Fibroblast of mammary gland (primary cell): ENCODE results near the gene CREB3L4.
"Not testable (repeated sequence)": the region's sequence is repeated elsewhere in the genome, so short reads cannot be mapped to it uniquely, and the experiment has no call there.

Source experiments
- DNase-seq: peaks from one replicate; pipeline ENCODE4 v3.0.0-alpha.2; 2010; ENCODE audit warnings: low read depth
- H3K4me3 ChIP-seq: 2 replicates; pipeline ENCODE4 v1.5.1; 2011; ENCODE audit warnings: low read depth, mild to moderate bottlenecking, low read length, moderate library complexity; ENCODE audit not compliant: control insufficient read depth
- CTCF ChIP-seq: conservative IDR thresholded peaks from 2 replicates; pipeline ENCODE4 v1.5.1; 2011; ENCODE audit warnings: low read depth, low read length, inconsistent platforms; ENCODE audit not compliant: control insufficient read depth, insufficient read depth

CREB3L4 gene

DNA sequence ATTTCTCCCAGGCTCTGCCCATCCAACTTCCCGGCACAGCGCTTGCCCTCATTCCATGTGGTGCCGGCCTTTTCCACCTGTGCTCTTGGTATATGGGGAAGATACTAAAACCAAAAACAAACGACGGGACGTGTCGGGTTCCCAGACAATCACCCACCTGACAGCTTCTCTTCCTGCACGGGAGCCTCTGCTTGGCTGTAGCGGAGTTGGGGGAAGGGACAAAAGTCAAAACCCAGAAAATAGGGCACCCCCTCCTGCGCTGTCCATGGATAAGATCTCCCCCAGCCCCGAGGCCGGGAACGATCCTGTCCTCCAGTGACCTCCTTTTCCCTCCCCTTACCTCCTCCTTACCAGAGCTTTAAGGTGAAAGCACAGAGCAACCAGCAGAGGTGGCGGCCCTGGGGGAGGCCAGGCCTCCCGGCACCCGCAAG lies 9.1 kb downstream of the CREB3L4 start:
- H3K4me3 ChIP-seq: peak overlapping the region; percentile 95
- no peak for TF ChIP-seq CTCF

DNA sequence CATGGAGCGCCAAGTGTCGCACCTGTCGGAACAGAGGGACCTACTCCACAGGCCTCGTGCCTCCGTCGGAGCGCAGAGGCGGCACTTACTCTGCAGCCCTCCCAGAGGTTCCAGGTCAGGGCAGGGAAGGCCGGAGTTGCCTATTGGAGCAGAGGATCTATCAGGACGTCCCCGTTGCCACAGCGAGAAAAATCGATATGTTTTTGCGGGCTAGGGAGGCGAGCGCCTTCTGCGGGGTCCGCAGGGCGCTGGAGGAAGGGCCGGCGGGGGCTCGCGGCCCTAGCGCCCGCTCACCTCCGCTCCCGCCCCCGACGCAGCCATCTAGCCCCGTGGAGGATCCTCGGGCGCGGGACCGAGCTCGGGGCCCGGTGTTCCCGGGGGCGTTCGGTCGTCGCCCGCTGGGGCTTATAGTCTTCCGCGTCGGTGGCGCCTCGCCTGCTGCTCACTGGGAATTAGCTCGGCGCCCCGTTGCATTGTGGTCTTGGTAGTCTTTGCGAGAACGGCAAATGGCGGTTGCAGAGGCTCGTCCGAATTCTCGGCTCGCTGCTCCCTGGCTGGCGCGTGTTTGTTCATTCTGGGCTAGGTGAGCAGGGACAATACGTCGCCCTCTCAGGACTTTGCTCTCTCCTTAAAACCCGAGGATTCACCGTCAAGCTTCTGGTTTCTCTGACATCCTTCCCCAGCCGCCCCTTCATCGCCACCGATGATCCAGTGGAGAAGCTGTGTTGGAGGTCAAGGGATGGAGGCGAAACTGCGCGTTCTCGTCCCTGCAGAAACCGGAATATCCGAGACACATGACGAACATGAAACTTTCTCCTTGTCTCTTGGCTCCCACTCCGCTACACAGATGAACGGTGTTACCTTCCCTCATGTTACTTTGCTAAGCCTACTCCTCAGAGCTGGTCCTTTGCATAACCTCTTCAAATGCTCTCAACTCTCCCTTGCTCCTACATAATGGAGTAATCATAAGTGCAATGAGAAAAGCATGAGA lies 9.8 kb downstream of the CREB3L4 start, which contains the start of gene JTB:
JTB (minus strand) TSS at position 425 of the 991 bp plus-strand sequence; CDS start at position 3, 422 bp downstream.
- H3K4me3 ChIP-seq: peak within 1 kb of the TSS; percentile 95
- peak; percentile 78 for DNase-seq
- TF ChIP-seq CTCF: no peak

More for the DNA sequence above, 9.1 kb downstream of the CREB3L4 start:
- DNase-seq: no peak

DNA sequence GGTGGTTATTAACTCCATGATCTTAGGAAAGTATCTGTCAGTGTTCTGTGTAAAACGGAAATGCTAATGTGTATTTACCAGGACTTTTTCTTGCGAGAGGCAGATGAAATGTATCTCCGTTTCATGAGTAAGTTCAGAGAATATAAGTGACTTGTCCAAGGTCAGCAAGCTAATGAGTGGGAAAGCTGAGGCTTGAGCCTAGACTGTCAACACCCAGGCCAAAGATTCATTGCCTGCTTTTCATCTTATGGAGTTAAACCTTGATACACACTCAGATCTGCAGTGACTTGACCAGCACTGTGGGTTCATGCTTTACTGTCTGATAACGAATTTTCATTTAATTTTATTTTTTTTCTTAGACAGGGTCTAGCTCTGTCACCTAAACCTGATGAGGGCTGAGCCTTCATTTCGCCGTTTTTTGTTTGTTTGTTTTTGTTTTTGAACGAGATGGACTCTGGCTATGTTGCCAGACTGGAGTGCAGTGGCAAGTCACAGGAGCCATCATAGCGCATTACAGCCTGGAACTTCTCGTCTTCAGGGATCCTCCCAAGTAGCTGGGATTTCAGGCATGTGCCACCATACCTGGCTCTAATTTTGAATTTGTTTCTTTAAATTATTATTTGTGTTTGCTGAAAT lies 10.7 kb downstream of the CREB3L4 start:
- TF ChIP-seq CTCF: no peak
- DNase-seq: peak; percentile 36

DNA sequence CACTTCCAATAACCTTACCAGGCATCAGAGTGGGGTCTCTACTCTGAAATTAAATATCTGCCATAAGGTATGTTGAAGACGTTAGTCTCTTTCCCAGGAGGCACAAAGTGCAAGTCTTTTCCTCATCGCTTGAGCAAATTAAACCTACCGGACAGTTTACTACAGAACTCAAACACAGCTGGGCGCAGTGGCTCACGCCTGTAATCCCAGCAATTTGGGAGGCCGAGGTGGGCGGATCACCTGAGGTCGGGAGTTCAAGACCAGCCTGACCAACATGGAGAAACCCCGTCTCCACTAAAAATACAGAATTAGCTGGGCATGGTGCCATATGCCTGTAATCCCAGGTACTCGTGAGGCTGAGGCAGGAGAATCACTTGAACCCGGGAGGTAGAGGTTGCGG lies 11.4 kb downstream of the CREB3L4 start:
- DNase-seq, H3K4me3 ChIP-seq: not testable (repeated sequence)

More for the DNA sequence above, 10.7 kb downstream of the CREB3L4 start:
- H3K4me3 ChIP-seq: peak overlapping the region; percentile 95

DNA sequence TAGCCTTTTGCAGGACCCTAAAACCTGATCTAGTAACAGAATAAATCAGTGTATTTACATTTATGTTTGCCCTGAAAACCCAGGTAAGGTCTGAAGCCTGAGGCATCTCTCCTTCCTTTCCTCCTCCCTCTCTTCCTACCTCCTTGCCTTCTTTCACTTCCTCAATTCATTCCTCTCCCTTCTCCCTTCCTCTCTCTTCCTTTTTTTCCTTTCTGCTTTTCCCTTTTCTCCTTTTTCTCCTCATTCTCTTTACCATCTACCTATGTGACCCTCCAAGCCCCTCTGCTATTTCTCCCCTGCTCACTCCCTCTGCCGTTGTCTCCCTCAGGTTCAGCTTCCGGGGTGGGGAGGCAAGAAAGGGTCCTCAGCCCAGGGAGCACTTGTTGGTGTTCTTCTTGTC lies 14.0 kb downstream of the CREB3L4 start:
- DNase-seq, H3K4me3 ChIP-seq: not testable (repeated sequence)

DNA sequence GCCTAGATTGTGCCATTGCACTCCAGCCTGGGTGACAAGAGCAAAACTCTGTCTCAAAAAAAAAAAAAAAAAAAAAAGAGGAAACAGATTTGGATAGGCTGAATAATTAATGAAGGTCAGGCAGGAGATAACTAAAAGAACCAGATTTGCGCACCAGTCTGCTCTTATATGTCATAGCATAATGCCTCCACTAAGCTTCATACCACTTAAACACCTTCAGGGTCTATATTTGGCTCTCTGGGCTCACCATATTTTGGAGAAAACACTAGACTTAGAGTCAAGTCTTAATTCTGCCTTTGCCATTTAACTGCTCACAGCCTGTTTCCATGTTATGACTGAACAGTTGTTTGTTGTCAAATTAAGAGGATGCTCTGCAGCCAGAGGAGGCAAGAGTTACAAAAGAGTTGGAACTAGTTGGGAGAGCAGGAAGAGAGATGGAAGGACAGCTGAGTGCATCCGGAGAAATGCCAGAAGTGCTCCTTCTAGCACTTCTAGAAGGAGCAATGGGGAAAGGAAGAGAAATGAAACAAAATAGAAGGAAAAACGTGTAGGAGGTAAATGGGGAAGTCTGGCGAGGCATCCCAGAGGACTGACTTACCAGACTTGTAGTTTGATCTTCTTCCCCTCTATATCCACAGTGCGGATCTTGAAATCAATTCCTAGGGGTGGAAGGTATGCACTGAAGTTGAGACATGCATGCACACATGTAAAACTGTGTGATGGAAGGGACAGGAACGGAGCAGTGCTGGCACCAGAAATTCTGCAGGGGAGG lies 16.6 kb downstream of the CREB3L4 start:
- TF ChIP-seq CTCF: no peak

DNA sequence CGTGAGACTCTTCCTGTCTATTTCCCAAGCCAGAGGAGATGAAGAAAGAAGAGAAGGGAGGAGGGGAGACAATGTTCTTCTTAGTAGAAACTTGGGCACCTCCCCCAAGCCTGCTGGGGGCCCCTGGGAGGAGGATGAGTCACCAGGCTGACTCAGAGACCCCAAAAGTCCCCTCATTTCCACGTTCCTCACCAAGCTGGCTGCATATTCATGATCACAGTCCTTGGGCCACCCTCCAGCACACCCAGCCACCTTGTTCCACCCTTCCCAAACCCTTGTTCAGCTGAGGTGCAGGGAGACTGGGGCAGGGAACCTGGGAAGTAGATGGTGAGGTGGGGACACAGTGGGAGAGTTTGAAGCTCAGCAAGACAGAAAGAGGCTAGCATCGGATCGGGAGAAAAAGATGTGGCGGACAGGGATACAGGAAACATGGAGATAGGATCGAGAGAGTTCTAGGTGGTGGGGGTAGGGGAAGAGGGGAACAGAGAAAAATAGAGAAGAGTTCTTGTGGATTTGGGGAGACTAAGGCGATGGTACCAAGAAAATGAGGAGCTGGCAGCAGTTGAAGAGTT lies 17.7 kb downstream of the CREB3L4 start:
- peak; percentile 90 for DNase-seq
- TF ChIP-seq CTCF: no peak
- peak overlapping the region; percentile 81 for H3K4me3 ChIP-seq

More for the DNA sequence above, 16.6 kb downstream of the CREB3L4 start:
- DNase-seq: no peak
- peak overlapping the region; percentile 81 for H3K4me3 ChIP-seq
